HEK293 (cell line): ENCODE results near the gene C19orf73.
A peak's percentile ranks its signal among the peaks of the same experiment; 100 is the strongest.
"Not testable (repeated sequence)": the region's sequence is repeated elsewhere in the genome, so short reads cannot be mapped to it uniquely, and the experiment has no call there.

Experiments
- CTCF ChIA-PET: fragments of 350-600 bp; formaldehyde crosslinking; extraction: SDS; loops from one replicate; lab custom pipeline; 2021; ENCODE audit warnings: antibody characterized with exemption; lab: Yijun Ruan, JAX
- POLR2A ChIA-PET: fragments of 300-600 bp; formaldehyde crosslinking; extraction: SDS; loops from one replicate; lab custom pipeline; 2020; ENCODE audit warnings: antibody characterized with exemption, inconsistent platforms; lab: Yijun Ruan, JAX
- H3K27ac ChIP-seq: fragments of 200-500 bp; sonication (Bioruptor generic); 2 replicates; pipeline ENCODE4 v1.5.1; 2014; ENCODE audit warnings: low read depth, low read length, control low read depth, inconsistent platforms; ENCODE audit errors: extremely low read depth
- H3K36me3 ChIP-seq, 2 experiments: fragments of 200-500 bp in 1 of 2; sonication (Bioruptor generic) in 1 of 2; 1 replicate in 1 of 2; 2 replicates in 1 of 2; pipeline ENCODE4 v1.5.1; 2014 to 2017; ENCODE audit warnings: inconsistent platforms in 2 of 2, low read length in 2 of 2; ENCODE audit not compliant: control insufficient read depth in 2 of 2, insufficient read depth in 1 of 2
- H3K4me1 ChIP-seq: fragments of 200-500 bp; sonication (Bioruptor generic); 2 replicates; pipeline ENCODE4 v1.5.1; 2014; ENCODE audit warnings: mild to moderate bottlenecking, low read length, inconsistent platforms; ENCODE audit not compliant: control insufficient read depth, insufficient read depth
- H3K4me3 ChIP-seq: 2 replicates; pipeline ENCODE4 v1.5.1; 2011; ENCODE audit warnings: low read depth, mild to moderate bottlenecking, control low read depth, low read length, moderate library complexity
- H3K9me3 ChIP-seq: fragments of 200-500 bp; sonication (Bioruptor generic); 2 replicates; pipeline ENCODE4 v1.5.1; 2014; ENCODE audit warnings: low read depth, low read length, inconsistent platforms; ENCODE audit not compliant: control insufficient read depth, insufficient read depth
- EGR2 ChIP-seq: fragments of 450-650 bp; formaldehyde crosslinking; IDR thresholded peaks from 2 replicates; pipeline ENCODE4 v1.5.1; 2016; ENCODE audit warnings: low read depth, missing biosample characterization, missing genetic modification characterization
- GLIS2 ChIP-seq: fragments of 450-650 bp; formaldehyde crosslinking; IDR thresholded peaks from 2 replicates; pipeline ENCODE4 v1.5.1; 2016; ENCODE audit warnings: missing biosample characterization, missing genetic modification characterization
- HOXC10 ChIP-seq: sonication (generic); formaldehyde crosslinking; IDR thresholded peaks from 2 replicates; pipeline ENCODE4 v1.8.1; 2023; ENCODE audit warnings: mild to moderate bottlenecking, missing genetic modification reagents
- HOXD13 ChIP-seq: sonication (generic); formaldehyde crosslinking; IDR thresholded peaks from 2 replicates; pipeline ENCODE4 v1.8.0; 2022; ENCODE audit warnings: missing genetic modification reagents, borderline replicate concordance
- PRDM1 ChIP-seq: fragments of 450-650 bp; formaldehyde crosslinking; IDR thresholded peaks from 2 replicates; pipeline ENCODE4; 2016; ENCODE audit warnings: missing biosample characterization, missing genetic modification characterization
- PRDM2 ChIP-seq: fragments of 450-650 bp; formaldehyde crosslinking; IDR thresholded peaks from 2 replicates; pipeline ENCODE4 v1.5.1; 2016; ENCODE audit warnings: missing biosample characterization, missing genetic modification characterization, borderline replicate concordance
- ZBTB11 ChIP-seq: fragments of 450-650 bp; formaldehyde crosslinking; conservative IDR thresholded peaks from 2 replicates; pipeline ENCODE4 v1.5.1; 2016; ENCODE audit warnings: low read depth, missing biosample characterization, missing genetic modification characterization
- ZBTB44 ChIP-seq: fragments of 450-650 bp; IDR thresholded peaks from 2 replicates; pipeline ENCODE4 v1.5.1; 2018; ENCODE audit warnings: missing biosample characterization, mild to moderate bottlenecking, missing genetic modification characterization
- ZBTB48 ChIP-seq: fragments of 450-650 bp; formaldehyde crosslinking; IDR thresholded peaks from 2 replicates; pipeline ENCODE4 v1.5.1; 2016; ENCODE audit warnings: missing biosample characterization, missing genetic modification characterization
- ZFHX2 ChIP-seq: fragments of 450-650 bp; formaldehyde crosslinking; conservative IDR thresholded peaks from 2 replicates; pipeline ENCODE4 v1.5.1; 2016; ENCODE audit warnings: missing biosample characterization, missing genetic modification characterization
- ZFP3 ChIP-seq: fragments of 450-650 bp; formaldehyde crosslinking; IDR thresholded peaks from 2 replicates; pipeline ENCODE4 v1.5.1; 2016; ENCODE audit warnings: low read depth, missing biosample characterization, missing genetic modification characterization
- ZNF132 ChIP-seq: fragments of 450-650 bp; formaldehyde crosslinking; IDR thresholded peaks from 2 replicates; pipeline ENCODE4 v1.5.1; 2017; ENCODE audit warnings: missing biosample characterization, missing genetic modification characterization, borderline replicate concordance
- ZNF513 ChIP-seq: fragments of 450-650 bp; IDR thresholded peaks from 2 replicates; pipeline ENCODE4 v1.5.1; 2018; ENCODE audit warnings: missing biosample characterization, missing genetic modification characterization
- ZNF549 ChIP-seq: fragments of 450-650 bp; IDR thresholded peaks from 2 replicates; pipeline ENCODE4 v1.5.1; 2018; ENCODE audit warnings: missing biosample characterization, missing genetic modification characterization, mild to moderate bottlenecking, inconsistent platforms, moderate library complexity
- ZNF561 ChIP-seq: fragments of 450-650 bp; IDR thresholded peaks from 2 replicates; pipeline ENCODE4 v1.5.1; 2018; ENCODE audit warnings: missing biosample characterization, missing genetic modification characterization, borderline replicate concordance
- ZNF621 ChIP-seq: fragments of 450-650 bp; formaldehyde crosslinking; IDR thresholded peaks from 2 replicates; pipeline ENCODE4 v1.5.1; 2017; ENCODE audit warnings: missing biosample characterization, missing genetic modification characterization
- ZNF623 ChIP-seq: fragments of 450-650 bp; formaldehyde crosslinking; IDR thresholded peaks from 2 replicates; pipeline ENCODE4 v1.5.1; 2016; ENCODE audit warnings: missing biosample characterization, missing genetic modification characterization
- ZNF639 ChIP-seq: fragments of 450-650 bp; formaldehyde crosslinking; IDR thresholded peaks from 2 replicates; pipeline ENCODE4 v1.5.1; 2016; ENCODE audit warnings: missing biosample characterization, missing genetic modification characterization
- ZNF654 ChIP-seq: fragments of 450-650 bp; formaldehyde crosslinking; IDR thresholded peaks from 2 replicates; pipeline ENCODE4 v1.5.1; 2016; ENCODE audit warnings: low read depth, missing biosample characterization, missing genetic modification characterization
- ZNF830 ChIP-seq: fragments of 450-650 bp; IDR thresholded peaks from 2 replicates; pipeline ENCODE4 v1.5.0; 2018; ENCODE audit warnings: missing biosample characterization, missing genetic modification characterization, low read depth, mild to moderate bottlenecking, moderate library complexity

C19orf73 gene

GRCh38 chr19:49127225-49127624 is 8.3 kb upstream of the C19orf73 start:
- not testable (repeated sequence) for H3K27ac ChIP-seq, H3K4me1 ChIP-seq, H3K9me3 ChIP-seq, H3K4me3 ChIP-seq
- H3K36me3 ChIP-seq: peaks cover 0 to 10% of the 10 kb centered on the region in 2 experiments; a peak in 2 of 3 replicates
- TF ChIP-seq ZNF639 (tag by site-specific recombination): 0 out of 2 replicates have a peak, but pooled peaks have one; percentile 22
- peak; percentile 96 for TF ChIP-seq PRDM1 (tag by site-specific recombination)
- ChIA-PET POLR2A (interaction anchor here (0.5 to 1.4 kb wide), 15 partner anchors 8 to 1713 kb away, joined by 3 to 27 read pairs (median 7); partner anchors contain the start of genes C19orf73, GYS1, LIN7B and PPFIA3), CTCF (interaction anchor here (0.5 to 3.2 kb wide), 9 partner anchors 13 to 130 kb away, joined by 3 to 20 read pairs (median 5); partner anchors contain the start of gene LIN7B)

GRCh38 chr19:49126575-49126974 is 7.6 kb upstream of the C19orf73 start:
- POLR2A ChIA-PET: interaction anchor here (0.8 kb wide), 1 partner anchor 74 kb away, joined by 3 read pairs; no protein-coding TSS in a partner anchor
- TF ChIP-seq HOXD13 (CRISPR knock-in tag) (no peak), PRDM2 (tag by site-specific recombination) (no peak), ZFP3 (tag by site-specific recombination) (no peak), EGR2 (tag by site-specific recombination) (no peak), HOXC10 (no peak), ZNF132 (no peak), ZFHX2 (tag by site-specific recombination) (no peak), ZNF561 (no peak), ZNF549 (tag by site-specific recombination) (no peak), ZBTB44 (tag by site-specific recombination) (no peak), ZNF623 (tag by site-specific recombination) (no peak), ZBTB48 (tag by site-specific recombination) (no peak), ZBTB11 (tag by site-specific recombination) (no peak), GLIS2 (no peak), ZNF621 (tag by site-specific recombination) (no peak), ZNF830 (tag by site-specific recombination) (no peak), ZNF513 (no peak), ZNF654 (tag by site-specific recombination) (no peak)

More at GRCh38 chr19:49126575-49126974, 7.6 kb upstream of the C19orf73 start:
- Histone ChIP-seq H3K9me3 (no peaks in the 10 kb centered on the region), H3K27ac (no peak overlapping the region), H3K36me3 (peaks cover 0 to 10% of the 10 kb centered on the region in 2 experiments; a peak in 2 of 3 replicates), H3K4me1 (peaks cover 7% of the 10 kb centered on the region), H3K4me3 (no peak overlapping the region)
- CTCF ChIA-PET: interaction anchor here (0.6 to 2.1 kb wide), 2 partner anchors 12 to 21 kb away, joined by 3 to 12 read pairs; partner anchors contain the start of gene LIN7B
